Islet of Langerhans (tissue), 1 donor: Measurements from ENCODE around the gene GPC6.

Experiments
- FAIRE-seq: peaks from one replicate; lab custom pipeline; 2011; peaks lifted over from hg19 to GRCh38; lab: Jason Lieb, UNC

The GPC6 gene

GRCh38 chr13:93378184-93378583 is 151.6 kb downstream of the GPC6 start:
- no peak for FAIRE-seq

- FAIRE-seq = no peak
Measured at GRCh38 chr13:93386116-93386515, 159.5 kb downstream of the GPC6 start.

GRCh38 chr13:93388701-93389100 is 162.1 kb downstream of the GPC6 start:
- no peak for FAIRE-seq

GRCh38 chr13:93397619-93398018 is 171.0 kb downstream of the GPC6 start:
- FAIRE-seq = no peak

- FAIRE-seq = no peak
Measured at GRCh38 chr13:93398167-93399035, 171.8 kb downstream of the GPC6 start.

- FAIRE-seq = no peak
Measured at GRCh38 chr13:93399212-93399611, 172.6 kb downstream of the GPC6 start.

GRCh38 chr13:93406136-93406535 is 179.5 kb downstream of the GPC6 start:
- no peak for FAIRE-seq

GRCh38 chr13:93407551-93407950 is 180.9 kb downstream of the GPC6 start:
- FAIRE-seq = no peak

GRCh38 chr13:93409001-93409400 is 182.4 kb downstream of the GPC6 start:
- FAIRE-seq = no peak

DNA sequence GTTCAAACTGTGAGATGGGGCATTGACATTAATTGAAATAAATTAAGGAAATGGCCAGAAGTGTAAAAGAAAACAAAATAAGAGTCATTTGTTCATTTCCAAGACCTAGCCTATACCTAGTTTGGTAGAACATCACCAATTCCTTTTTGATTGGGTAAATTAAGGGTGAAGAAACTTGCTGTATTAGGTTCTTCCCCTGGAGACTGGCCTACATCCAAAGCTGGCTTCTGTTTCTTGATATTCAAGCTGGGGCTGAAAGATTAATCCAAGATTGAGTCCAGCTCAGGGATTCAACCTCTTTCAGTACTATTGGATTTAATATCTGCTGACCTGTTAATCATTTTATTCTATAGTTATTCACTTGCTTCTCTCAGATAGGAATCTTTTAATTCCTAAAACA is 183.2 kb downstream of the GPC6 start:
- no peak for FAIRE-seq

DNA sequence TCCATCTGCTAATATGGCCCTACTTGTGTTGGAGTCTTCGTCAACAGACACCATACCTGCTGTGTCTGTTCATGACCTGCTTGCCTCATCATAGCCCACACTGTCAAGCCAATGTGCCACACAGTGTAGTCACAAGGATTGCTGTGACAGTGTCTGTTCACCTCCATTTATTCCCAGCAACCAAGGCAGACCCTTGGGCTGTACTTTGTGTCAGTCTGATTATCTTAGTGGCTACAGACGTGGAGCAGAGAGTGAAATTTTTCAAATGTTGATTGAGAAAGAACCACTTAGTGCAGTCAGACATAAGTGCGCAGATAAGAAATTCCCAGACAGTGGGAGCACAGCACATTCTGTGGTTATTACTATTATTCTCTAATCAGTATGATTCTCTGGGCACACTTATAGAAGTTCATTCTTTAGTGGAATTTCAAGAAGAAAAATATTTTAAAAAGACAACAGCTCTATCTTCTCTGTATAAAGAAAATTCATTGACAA is 184.6 kb downstream of the GPC6 start:
- no peak for FAIRE-seq

DNA sequence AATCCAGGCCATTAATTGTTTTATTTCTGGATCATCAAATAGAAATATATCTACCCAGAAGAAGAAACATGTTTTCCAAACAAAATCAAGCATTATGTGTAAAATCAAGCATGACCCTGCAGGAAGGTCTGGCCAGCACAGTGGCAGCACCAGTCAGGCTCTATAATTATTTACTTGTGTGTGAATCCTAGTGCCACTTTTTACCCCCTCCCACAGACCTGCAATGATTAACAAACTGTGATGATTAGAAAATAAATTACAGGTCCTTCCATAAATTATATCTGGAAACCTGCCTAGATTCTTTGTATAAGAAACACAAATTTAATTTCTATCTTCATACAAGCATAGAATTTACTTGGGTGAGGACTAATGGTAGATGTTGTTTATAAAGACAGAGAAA is 186.1 kb downstream of the GPC6 start:
- FAIRE-seq = no peak

GRCh38 chr13:93413972-93414717 is 187.5 kb downstream of the GPC6 start:
- FAIRE-seq = no peak

DNA sequence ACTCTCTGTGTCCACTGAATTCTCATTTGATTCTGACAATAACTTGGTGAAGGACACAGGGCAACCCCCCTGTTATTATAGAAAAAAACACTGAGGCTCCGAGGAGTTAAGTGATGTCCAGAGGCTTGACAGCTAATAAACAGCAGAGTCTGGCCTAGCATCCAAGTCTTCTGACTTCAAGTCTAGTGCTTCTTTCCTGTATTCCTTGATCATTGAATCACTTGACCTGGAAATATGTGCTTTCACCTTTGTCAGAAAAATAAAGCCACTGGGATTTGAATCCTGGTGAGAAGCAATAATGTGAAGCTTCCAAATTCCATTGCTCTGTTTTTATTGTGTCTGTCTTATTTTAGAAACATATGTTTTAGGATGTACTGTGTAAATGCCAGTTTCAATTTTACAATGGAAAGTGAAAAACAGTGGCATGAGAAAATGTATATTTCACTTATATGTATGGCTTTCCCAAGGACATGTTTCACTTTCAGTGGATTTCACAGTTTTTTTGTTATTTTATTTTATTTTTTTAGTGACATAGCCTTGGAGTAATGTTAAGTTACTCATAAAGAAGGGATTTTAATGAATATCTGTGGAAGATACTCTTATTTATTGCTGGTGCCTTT is 190.2 kb downstream of the GPC6 start:
- no peak for FAIRE-seq

DNA sequence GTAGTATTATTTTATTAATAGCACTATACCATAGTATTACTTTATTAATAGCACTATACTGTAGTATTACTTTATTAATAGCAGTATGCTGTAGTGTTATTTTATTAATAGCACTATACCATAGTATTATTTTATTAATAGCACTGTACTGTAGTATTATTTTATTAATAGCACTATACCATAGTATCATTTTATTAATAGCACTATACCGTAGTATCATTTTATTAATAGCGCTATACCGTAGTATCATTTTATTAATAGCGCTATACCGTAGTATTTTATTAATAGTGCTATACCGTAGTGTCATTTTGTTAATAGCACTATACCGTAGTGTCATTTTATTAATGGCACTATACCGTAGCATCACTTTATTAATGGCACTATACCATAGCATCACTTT is 191.8 kb downstream of the GPC6 start:
- no peak for FAIRE-seq

- no peak for FAIRE-seq
Measured at GRCh38 chr13:93420206-93420605, 193.6 kb downstream of the GPC6 start.

GRCh38 chr13:93420887-93421286 is 194.3 kb downstream of the GPC6 start:
- no peak for FAIRE-seq

DNA sequence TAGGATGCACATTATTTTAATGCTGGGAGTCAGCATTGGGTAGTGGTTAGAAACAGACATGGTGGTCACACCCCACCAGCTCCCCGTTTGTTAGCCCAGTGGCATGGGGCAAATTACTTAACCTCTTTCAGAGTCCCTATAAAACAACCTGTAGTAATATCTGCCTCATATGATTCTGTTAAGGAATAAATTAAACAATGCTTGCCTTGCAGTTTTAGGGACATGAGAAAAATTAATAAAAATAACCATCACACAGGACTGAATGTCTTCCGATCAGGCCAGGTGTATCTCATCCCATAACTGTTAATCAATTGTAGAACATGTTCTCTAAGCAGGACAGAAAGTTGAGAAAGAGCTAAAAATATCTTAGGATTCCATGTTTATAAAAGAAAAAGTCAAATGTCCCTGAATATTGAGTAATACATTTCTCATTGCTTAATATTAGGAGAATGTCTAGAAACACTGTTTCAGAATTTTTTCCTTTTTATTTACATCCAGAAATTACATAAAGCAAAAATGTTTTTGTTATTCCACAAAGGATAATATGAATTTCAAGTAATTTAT is 196.5 kb downstream of the GPC6 start:
- FAIRE-seq = no peak

- FAIRE-seq = no peak
Measured at GRCh38 chr13:93425411-93425810, 198.8 kb downstream of the GPC6 start.

- no peak for FAIRE-seq
Measured at GRCh38 chr13:93430381-93430780, 203.8 kb downstream of the GPC6 start.

DNA sequence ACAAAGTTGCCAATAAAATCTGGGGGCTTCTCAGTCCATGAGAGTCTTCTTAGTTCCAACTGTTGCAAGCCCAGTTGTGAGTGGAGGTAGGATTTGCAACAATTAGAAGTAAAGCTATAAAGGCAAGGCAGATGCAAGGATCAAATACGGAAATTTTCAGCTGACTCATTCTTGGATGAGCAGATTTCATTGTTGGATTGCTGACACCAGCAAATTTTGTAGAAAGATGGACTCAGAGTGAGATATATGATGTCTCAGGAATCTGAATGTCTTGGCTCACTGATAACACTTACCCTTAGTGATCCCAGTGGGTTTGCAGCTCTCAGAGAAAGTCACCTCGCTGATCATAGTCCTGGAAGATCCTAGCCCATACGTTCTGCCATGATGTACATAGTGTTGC is 209.0 kb downstream of the GPC6 start:
- no peak for FAIRE-seq

- FAIRE-seq = no peak
Measured at GRCh38 chr13:93437081-93437480, 210.5 kb downstream of the GPC6 start.

DNA sequence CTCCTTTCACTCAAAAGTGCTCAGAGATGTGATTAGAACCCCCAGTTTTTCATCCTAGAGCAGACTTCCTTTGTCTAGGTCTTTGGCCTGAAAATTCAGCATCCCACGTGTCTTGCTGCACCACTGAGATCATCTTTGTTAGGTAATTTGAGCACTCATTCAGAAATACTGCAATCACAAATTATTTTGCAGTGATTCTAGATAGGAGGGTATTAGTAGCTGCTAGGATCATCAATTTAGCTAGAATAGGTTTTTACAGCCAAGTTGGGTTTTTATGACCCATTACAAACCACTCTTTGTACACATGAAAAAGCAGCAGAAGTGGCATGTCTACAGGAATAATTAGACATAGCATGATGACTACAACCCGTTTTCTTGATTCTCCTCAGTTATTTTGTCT is 219.6 kb downstream of the GPC6 start:
- FAIRE-seq = no peak
